ENCODE data around the gene ITPR3.

Gene ITPR3

DNA sequence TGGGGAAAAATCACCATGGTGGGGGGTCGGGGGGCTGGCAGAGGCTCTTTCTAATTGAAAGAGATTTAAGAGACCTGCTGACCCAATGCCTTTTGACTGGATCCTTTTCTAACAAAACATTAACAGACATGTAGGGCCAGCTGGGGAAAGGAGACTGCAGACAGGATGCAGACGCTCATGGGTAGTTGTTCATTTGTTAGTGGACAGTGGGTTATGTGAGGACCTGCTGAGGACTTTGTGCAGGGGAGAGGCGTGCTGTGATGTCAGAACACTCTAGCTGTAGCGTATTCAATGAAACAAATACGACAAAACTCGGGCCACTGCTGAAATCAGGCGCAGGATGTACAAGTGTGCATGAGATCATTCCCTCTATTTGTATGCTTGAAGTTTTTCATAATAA, 124.4 kb downstream of the ITPR3 start:
- no peaks in the 10 kb centered on the region for H3K36me3 ChIP-seq (replicated peaks)

More for the DNA sequence above, 124.4 kb downstream of the ITPR3 start:
- DNase-seq, result no peak
- H3K4me3 ChIP-seq (ENCODE audit: low read depth, low read length), result no peak overlapping the region
- peaks cover 13% of the 10 kb centered on the region for H3K27me3 ChIP-seq (replicated peaks)
- no peak overlapping the region for H3K27ac ChIP-seq
- no peak for TF ChIP-seq CTCF (IDR thresholded peaks at IDR 0.05; ENCODE audit: low read depth, low read length, missing control alignments)
- in situ Hi-C loops (cut with HindIII; ENCODE audit: low pct_ligation_motif_present, low sequenced_read_pairs), result no loop called here

Data from brain microvascular endothelial cell (primary cell).